GM12864 (cell line): ENCODE measurements around the gene C15orf62.
A peak's percentile ranks its signal among the peaks of the same experiment; 100 is the strongest.

Source experiments
- DNase-seq: peaks from one replicate; pipeline ENCODE4 v3.0.0-alpha.2; 2011; ENCODE audit warnings: low read depth
- H3K4me3 ChIP-seq: 2 replicates; pipeline ENCODE4 v1.5.1; 2011; ENCODE audit warnings: mild to moderate bottlenecking, low read depth, low read length, control low read depth
- CTCF ChIP-seq: IDR thresholded peaks from 2 replicates; pipeline ENCODE4 v1.5.1; 2011; ENCODE audit warnings: low read depth, mild to moderate bottlenecking, moderate library complexity, low read length, control low read depth, inconsistent platforms; ENCODE audit errors: missing control alignments

Gene C15orf62

GRCh38 chr15:40746916-40747418 lies 22.8 kb upstream of the C15orf62 start:
- no peak for TF ChIP-seq CTCF
- no peak overlapping the region for H3K4me3 ChIP-seq
- DNase-seq = no peak

GRCh38 chr15:40747685-40748631 lies 21.8 kb upstream of the C15orf62 start:
- no peak for TF ChIP-seq CTCF
- H3K4me3 ChIP-seq = no peak overlapping the region
- DNase-seq = no peak

GRCh38 chr15:40749151-40749630 lies 20.6 kb upstream of the C15orf62 start:
- TF ChIP-seq CTCF = no peak
- H3K4me3 ChIP-seq = no peak overlapping the region
- DNase-seq = no peak

- TF ChIP-seq CTCF = no peak
- no peak for DNase-seq
- no peak overlapping the region for H3K4me3 ChIP-seq
These were observed 18.9 kb upstream of the C15orf62 start for GRCh38 chr15:40750885-40751284.

- DNase-seq = no peak
- no peak overlapping the region for H3K4me3 ChIP-seq
- no peak for TF ChIP-seq CTCF
These were observed 18.0 kb upstream of the C15orf62 start for GRCh38 chr15:40751745-40752144.

- H3K4me3 ChIP-seq = peak overlapping the region; percentile 91
- no peak for DNase-seq
- TF ChIP-seq CTCF = no peak
These were observed 15.3 kb upstream of the C15orf62 start for GRCh38 chr15:40754574-40754882.
